HG03175 (cell line): Measurements from ENCODE around the gene TRIM40.

Experiments
- ATAC-seq: cut with Tn5 transposase; IDR thresholded peaks from one replicate; pipeline ENCODE4 v1.9.1; 2021; ENCODE audit warnings: mild to moderate bottlenecking, moderate library complexity; ENCODE audit not compliant: unreplicated experiment

TRIM40 gene

GRCh38 chr6:30147096-30147495 is 11.2 kb downstream of the TRIM40 start:
- ATAC-seq, result no peak

DNA sequence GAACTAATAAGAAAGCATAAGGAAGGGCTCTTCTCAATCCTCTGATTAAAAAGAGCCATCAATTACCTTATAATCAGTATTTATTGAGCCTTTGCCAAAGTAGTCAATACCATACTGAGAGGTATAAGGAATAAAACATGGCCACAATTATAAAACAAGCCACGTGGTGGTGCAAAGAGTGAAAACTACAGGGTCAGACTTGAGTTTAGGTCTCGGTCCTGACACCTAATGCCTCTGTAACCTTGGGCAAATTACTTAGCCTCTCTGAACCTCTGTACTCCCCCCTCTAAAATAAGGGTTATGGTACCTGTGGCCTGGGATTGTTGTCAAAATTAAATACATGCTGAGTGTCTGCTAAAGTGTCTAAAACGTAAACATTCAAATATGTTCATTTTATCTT is 13.3 kb downstream of the TRIM40 start:
- ATAC-seq, result no peak

GRCh38 chr6:30149858-30150550 is 14.1 kb downstream of the TRIM40 start:
- no peak for ATAC-seq

DNA sequence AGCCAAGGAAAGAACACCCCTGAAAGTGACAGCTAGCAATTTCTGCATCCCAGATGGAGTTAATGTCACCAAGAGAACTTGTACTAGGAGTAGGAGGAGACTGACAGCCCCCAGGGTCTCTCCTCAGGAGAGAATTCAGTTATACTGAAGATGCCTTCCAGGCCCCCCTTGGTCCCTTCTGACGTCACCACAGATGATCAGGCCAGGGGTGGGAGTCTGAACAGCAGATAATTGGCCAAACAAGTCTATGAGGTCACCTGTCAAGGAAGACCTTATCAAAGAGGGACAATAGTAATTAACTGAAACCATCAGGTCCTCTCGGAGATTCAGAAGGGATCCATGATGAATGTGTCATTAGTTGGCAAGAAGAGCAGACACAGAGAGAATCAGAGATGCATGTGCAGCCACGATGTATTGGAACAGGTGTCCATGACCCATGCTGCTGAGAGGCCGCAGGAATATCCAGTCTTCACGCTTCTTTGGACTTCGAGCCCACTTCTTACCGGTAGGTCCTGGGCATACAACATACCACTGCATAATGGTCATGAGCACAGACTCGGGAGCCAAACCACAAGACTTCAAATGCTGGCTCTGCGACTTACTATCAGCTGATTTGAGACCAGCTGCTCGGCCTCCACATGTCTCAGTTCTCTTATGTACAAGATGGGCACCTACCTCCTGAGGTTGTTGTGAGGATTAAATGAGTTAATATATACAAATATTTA is 14.9 kb downstream of the TRIM40 start:
- no peak for ATAC-seq

- no peak for ATAC-seq
Measured at GRCh38 chr6:30151580-30151979, 15.6 kb downstream of the TRIM40 start.

GRCh38 chr6:30152016-30152673 is 16.2 kb downstream of the TRIM40 start:
- ATAC-seq, result no peak

DNA sequence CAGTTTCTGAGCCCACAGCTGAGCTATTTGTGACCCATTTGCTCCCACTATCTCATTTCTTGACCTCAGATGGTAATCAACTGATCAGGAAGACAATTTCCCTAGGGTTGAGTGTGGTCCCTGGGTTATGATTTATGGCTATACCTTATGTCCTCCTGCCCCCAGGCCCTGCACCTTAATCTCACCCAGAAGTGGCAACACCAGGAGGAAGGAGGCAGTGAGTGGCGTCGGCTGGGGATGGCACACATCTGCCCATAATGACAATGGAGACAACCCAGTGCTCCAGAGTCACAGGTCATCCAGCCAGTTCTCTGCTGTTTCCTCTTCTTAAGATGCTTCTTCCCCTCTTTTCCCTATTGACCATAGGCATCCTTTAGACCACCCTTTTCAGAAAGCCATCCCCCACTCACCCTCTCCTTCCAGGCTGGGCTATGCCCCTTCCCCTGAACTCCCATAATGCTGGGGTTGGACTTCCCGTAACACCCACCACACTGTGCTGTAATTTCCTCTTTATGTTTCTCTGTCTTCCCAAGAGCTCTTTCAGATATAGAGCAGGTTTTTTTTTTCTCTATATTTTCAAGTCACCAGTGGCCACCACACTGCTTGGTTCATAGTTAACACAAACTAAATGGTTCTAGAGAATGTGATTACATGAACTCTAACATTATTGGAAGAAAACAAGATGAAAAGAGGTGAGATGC is 17.1 kb downstream of the TRIM40 start:
- ATAC-seq, result no peak

- ATAC-seq, result no peak
Measured at GRCh38 chr6:30154061-30154460, 18.1 kb downstream of the TRIM40 start.

DNA sequence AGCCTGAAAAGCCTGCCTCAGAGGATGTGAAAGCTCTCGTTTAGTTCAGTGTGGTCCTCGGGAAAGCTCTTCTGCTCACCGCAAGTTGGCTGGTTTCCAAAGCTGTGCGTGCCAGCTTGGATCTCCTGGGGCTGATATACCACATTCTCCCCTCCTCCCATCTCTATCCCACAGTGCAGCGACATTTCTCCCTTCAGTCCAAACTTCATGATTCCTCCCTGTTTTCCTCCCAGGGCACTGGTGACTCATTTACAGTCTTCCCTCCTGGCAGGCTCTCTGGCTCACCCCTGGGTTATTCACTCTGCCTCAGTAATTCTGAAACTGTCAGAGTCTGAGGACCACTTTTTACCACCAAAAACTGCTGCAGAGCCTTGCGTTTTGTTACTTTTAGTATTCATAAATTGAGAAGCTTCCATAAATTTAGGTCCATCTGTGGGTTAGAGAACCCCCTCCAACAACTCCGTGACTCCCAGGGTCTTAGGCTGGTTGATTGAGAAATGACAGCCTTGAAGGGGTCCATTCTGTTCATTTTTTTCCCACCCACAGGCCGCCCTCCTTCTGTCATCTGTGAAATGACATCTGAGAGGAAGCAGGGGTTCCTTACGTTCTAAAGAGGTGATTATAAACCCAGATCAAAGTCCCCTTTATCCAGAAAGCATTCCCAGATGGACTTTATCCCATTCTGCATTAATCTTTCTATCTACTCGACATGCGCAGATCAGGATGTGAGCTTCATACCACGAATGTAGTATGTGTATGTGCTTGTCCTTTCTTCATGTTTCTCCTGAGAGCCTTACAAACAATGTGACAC is 19.0 kb downstream of the TRIM40 start:
- no peak for ATAC-seq

GRCh38 chr6:30155520-30156261 is 19.8 kb downstream of the TRIM40 start:
- no peak for ATAC-seq

- no peak for ATAC-seq
Measured at GRCh38 chr6:30156262-30156599, 20.3 kb downstream of the TRIM40 start.

- ATAC-seq, result no peak
Measured at GRCh38 chr6:30156774-30157173, 20.8 kb downstream of the TRIM40 start.

DNA sequence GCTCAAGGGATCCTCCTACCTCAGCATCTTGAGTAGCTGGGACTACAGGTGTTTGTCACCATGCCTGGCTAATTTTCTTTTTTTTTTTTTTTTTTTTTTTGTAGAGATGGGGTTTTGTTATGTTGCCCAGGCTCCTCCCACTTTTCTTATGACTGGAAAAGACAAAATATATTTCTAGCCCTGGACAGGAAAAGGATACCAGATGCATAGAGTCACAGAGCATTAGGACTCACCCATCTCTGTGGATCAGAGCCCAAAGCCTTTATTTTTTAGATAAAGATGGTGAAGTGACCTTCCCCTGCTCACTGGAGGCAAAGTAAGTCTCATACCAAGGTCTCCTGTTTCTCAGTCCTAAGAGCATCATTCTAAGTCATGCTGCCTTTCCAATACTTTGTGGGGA is 21.6 kb downstream of the TRIM40 start:
- no peak for ATAC-seq

DNA sequence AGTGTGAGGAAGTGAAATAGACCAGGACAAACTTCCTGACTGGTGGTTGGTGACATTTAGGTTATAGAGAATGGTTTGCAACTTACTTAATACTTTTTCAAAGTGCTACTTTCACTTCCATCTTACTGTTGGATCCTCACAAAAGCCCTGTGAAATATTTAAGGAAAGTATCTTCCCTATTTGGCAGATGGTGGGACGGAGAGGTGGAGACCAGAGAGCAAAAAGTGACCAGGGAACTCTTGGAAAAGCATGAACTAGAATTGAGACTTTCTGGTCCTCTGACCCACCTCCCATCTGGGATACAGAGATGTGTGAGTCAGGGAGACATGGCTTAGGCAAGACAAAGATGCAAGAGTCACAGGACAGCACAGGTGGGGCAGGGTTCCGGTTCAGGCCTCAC is 22.1 kb downstream of the TRIM40 start:
- no peak for ATAC-seq

DNA sequence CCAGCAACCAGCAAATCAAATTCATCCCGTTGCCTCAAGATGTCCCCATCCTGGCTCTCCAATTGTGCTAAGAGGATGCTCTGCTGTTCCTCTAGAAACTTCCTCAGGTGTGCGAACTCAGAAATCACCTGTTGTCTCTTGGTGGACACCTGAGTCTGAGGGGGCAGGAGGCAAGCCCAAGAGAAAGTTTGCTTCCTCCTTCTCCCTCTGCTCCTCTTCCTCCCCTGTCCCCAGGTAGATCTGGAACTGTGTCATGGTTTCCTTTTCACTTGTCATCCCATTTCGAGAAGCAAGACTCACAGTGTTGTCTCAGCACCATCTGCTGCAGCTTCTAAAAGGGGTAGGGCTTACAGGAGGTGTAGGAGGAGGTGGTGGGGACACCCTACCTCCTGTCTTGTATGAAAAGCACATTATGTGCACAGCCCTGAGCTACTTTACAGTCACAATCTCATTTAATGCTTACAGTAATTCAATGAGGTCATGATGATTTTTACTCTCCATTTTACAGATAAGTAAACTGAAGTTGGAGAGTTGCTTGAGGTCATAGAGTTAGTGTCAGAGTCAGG is 22.6 kb downstream of the TRIM40 start:
- ATAC-seq, result no peak

DNA sequence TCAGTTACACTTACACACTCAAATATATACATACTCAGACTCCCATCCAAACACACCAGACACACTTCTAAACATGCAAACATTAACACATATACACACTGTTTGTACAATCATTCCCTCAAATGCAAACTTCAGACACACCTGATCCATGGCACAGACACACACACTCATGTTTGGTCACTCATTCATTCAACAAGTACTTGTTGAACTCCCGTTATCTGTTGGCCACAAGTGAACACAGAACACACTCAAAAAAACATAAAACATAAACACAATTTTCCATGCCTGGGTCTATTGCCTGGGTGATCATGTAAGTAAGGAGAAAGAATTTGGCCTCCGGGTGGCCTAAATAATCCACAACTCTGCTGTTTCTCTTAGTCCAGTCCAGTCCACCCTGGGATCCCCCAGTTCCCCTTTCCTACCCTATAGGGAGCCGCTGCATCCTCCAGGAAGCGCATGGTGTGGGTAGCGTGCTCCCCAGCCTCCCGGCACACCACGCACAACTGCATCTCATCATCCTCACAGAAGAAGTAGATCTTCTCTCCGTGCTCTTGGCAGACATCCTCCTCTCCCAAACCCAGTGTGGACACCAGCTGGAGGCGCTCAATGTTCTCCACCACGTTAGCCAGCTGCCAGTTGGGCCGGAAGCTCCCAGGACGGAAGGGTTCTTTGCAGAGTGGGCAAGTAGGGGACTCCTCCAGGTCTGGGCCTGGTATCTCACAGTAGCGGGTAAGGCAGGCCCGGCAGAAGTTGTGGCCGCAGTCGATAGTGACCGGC is 24.3 kb downstream of the TRIM40 start:
- no peak for ATAC-seq

DNA sequence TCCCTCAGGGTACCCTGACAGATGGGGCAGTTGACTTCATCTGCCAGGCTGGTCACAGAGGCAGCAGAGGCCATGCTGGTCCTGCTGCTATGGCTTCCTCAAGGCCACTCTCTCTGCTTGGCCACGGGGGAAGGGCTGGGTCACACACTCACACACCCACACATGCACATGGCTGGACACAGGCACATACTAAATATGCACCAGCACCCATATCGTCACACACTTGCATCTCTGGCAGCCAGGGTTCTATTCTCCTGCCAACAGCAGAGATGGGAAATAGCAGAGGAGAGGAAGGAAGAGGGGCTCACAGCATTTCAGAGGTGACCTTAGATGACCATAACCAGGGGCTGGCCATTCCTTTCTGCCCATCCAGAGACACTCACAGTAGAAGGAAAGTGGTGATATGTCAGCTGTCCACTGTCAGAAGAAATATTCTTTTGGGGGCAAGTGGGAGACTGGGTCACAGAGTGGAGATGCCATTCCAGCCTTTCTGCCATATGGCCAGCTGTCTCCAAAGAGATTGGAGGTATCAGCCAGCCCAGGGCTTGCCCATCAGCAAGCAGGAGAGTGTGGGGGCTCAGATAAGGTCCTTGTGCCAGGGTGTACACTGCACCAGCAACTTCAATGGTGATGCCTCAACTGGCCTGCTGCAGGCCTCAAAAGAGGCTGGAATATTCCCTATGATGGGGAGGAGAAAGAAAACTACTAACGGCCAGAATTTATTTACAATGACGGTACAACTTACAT is 25.0 kb downstream of the TRIM40 start, which contains the start of gene TRIM10:
TRIM10 (minus strand) TSS at position 427 of the 747 bp plus-strand sequence; CDS start at position 74, 353 bp downstream.
- no peak for ATAC-seq
